GM12878 (cell line): ENCODE data around the gene AGRP. TPM values are rescaled to one million over a fixed set of nuclear protein-coding genes. Genes with fewer than 3 reads are reported as not detected.

Experiments
- ATF7 ChIP-seq: fragments of 450-650 bp; IDR thresholded peaks from 2 replicates; pipeline ENCODE4 v1.6.1; 2016; ENCODE audit warnings: low read depth, mild to moderate bottlenecking
- ETV6 ChIP-seq, 2 experiments: fragments of 450-650 bp in 1 of 2; IDR thresholded peaks in 1 of 2; conservative IDR thresholded peaks in 1 of 2; 2 replicates each; pipeline ENCODE4 v1.6.1; 2014; ENCODE audit warnings: antibody characterized with exemption in 1 of 2, borderline replicate concordance in 1 of 2, low read depth in 1 of 2, mild to moderate bottlenecking in 1 of 2, moderate library complexity in 1 of 2
- IKZF2 ChIP-seq, 2 experiments: fragments of 450-650 bp; IDR thresholded peaks; 2 replicates each; pipeline ENCODE4 v1.6.1; 2017; ENCODE audit warnings: mild to moderate bottlenecking in 2 of 2, moderate library complexity in 2 of 2
- JUNB ChIP-seq: IDR thresholded peaks from 2 replicates; pipeline ENCODE4 v1.6.1; 2016; ENCODE audit warnings: antibody characterized with exemption, mild to moderate bottlenecking
- TBL1XR1 ChIP-seq: IDR thresholded peaks from 2 replicates; pipeline ENCODE4 v1.6.1; 2012; ENCODE audit warnings: low read depth, low read length, improper control_type of control experiment
- YBX1 ChIP-seq: fragments of 450-650 bp; IDR thresholded peaks from 2 replicates; pipeline ENCODE4 v1.6.1; 2016; ENCODE audit warnings: antibody characterized with exemption
- ZNF217 ChIP-seq: fragments of 450-650 bp; IDR thresholded peaks from 2 replicates; pipeline ENCODE4 v1.6.1; 2017; ENCODE audit warnings: antibody characterized with exemption, mild to moderate bottlenecking
- polyA plus RNA-seq, 11 experiments: library from polyadenylated mRNA; depleted of rRNA in 4 of 11; unstranded in 6 of 11; stranded (reverse) in 5 of 11; fragments of >200 nt; fragmentation: Nextera tagmentation in 4 of 11; fragmentation: Illumina TruSeq in 1 of 11; extraction: Ambion mirVana in 4 of 11; extraction: Trizol in 1 of 11; gene quantifications; 1 replicate in 1 of 11; 2 replicates in 10 of 11; pipeline versions ENCODE4 v1.2.1 to v1.2.3, GENCODE V29; 2011 to 2016; ENCODE audit warnings: inconsistent platforms in 2 of 11, missing spikeins in 2 of 11, low read depth in 1 of 11
- total RNA-seq, 4 experiments: library from RNA; depleted of rRNA in 3 of 4; stranded (reverse); fragments of >200 nt in 3 of 4; fragmentation: Illumina TruSeq in 1 of 4; extraction: Trizol in 1 of 4; gene quantifications; 2 replicates each; pipeline versions ENCODE4 v1.2.1 to v1.2.3, GENCODE V29; 2013 to 2021
- TF ChIP-seq, protein P1 (sequence below): fragments of 450-650 bp; IDR thresholded peaks from 2 replicates; pipeline ENCODE4 v1.6.1; 2017; ENCODE audit warnings: mild to moderate bottlenecking, moderate library complexity
- TF ChIP-seq, protein P2 (sequence below): IDR thresholded peaks from 2 replicates; pipeline ENCODE4 v1.6.1; 2011; ENCODE audit warnings: borderline replicate concordance, low read depth, mild to moderate bottlenecking, moderate library complexity, mixed read lengths, low read length; ENCODE audit not compliant: insufficient read depth; ENCODE audit errors: extremely low read length

AGRP gene
- total and polyA plus RNA-seq, 10 of the 15 experiments (the other 5 are each of a cell fraction or from before 2014, with no cell fraction given), result 0.16 to 0.75 (median 0.53) TPM; not detected in 6

DNA sequence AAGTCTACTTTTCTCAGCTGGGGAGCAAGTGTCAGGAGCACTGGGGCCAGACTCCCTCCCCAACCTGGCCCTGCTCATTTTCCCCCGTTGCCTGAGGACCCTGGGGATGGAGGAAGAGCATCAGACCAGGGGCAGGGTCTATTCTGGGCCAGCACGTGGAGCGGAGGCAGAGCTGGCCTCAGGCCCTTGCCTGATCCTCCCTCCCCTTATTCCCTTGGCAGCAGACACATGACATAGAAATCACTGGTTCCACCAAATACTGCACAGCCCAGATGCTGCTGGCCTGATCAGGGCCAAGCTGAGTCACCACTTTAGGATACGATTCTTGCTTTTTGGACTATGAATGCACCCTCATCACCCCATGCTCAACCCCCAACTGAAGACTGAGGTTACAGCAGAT is 15.8 kb upstream of the AGRP start (continued):
- TF ChIP-seq, protein P1, sequence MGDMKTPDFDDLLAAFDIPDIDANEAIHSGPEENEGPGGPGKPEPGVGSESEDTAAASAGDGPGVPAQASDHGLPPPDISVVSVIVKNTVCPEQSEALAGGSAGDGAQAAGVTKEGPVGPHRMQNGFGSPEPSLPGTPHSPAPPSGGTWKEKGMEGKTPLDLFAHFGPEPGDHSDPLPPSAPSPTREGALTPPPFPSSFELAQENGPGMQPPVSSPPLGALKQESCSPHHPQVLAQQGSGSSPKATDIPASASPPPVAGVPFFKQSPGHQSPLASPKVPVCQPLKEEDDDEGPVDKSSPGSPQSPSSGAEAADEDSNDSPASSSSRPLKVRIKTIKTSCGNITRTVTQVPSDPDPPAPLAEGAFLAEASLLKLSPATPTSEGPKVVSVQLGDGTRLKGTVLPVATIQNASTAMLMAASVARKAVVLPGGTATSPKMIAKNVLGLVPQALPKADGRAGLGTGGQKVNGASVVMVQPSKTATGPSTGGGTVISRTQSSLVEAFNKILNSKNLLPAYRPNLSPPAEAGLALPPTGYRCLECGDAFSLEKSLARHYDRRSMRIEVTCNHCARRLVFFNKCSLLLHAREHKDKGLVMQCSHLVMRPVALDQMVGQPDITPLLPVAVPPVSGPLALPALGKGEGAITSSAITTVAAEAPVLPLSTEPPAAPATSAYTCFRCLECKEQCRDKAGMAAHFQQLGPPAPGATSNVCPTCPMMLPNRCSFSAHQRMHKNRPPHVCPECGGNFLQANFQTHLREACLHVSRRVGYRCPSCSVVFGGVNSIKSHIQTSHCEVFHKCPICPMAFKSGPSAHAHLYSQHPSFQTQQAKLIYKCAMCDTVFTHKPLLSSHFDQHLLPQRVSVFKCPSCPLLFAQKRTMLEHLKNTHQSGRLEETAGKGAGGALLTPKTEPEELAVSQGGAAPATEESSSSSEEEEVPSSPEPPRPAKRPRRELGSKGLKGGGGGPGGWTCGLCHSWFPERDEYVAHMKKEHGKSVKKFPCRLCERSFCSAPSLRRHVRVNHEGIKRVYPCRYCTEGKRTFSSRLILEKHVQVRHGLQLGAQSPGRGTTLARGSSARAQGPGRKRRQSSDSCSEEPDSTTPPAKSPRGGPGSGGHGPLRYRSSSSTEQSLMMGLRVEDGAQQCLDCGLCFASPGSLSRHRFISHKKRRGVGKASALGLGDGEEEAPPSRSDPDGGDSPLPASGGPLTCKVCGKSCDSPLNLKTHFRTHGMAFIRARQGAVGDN, result no peak
- TF ChIP-seq ETV6 (conservative IDR thresholded peaks at IDR 0.05 in 1 of 2, IDR thresholded peaks at IDR 0.05 in 1 of 2; ENCODE audit: borderline replicate concordance in 1 of 2, low read depth in 1 of 2) (no peak), TBL1XR1 (no peak), JUNB (no peak), IKZF2 (IDR thresholded peaks at IDR 0.05) (no peak), YBX1 (no peak), ZNF217 (no peak), ATF7 (no peak)
- TF ChIP-seq, protein P2, sequence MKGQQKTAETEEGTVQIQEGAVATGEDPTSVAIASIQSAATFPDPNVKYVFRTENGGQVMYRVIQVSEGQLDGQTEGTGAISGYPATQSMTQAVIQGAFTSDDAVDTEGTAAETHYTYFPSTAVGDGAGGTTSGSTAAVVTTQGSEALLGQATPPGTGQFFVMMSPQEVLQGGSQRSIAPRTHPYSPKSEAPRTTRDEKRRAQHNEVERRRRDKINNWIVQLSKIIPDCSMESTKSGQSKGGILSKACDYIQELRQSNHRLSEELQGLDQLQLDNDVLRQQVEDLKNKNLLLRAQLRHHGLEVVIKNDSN, result no peak
